Caco-2 (cell line): ENCODE results near the gene KLRF1. TPM values are rescaled to one million over a fixed set of nuclear protein-coding genes. Genes with fewer than 3 reads are reported as not detected.
A peak's percentile ranks its signal among the peaks of the same experiment; 100 is the strongest.
"Not testable (repeated sequence)": the region's sequence is repeated elsewhere in the genome, so short reads cannot be mapped to it uniquely, and the experiment has no call there.

Experiments used
- BruUV-seq: library from RNA; stranded (reverse); fragments of 400-500 nt; replicated peaks from 2 replicates; lab custom pipeline; 2021; lab: Mats Ljungman, UMichigan
- CTCF ChIA-PET: fragments of 300-600 bp; sonication (Branson Sonifier 250); formaldehyde crosslinking; loops from one replicate; lab custom pipeline; 2022; ENCODE audit warnings: antibody characterized with exemption; lab: Charles Lee
- POLR2A ChIA-PET: fragments of 300-600 bp; sonication (Branson Sonifier 250); formaldehyde crosslinking; loops from one replicate; lab custom pipeline; 2022; ENCODE audit warnings: antibody characterized with exemption; lab: Charles Lee
- DNase-seq, 2 experiments: peaks; one replicate each; pipeline versions ENCODE4 v3.0.0 to v3.0.0-alpha.2; 2020 to 2022
- H3K27me3 ChIP-seq: replicated peaks from 2 replicates; pipeline ENCODE4 v1.6.0; 2011; ENCODE audit warnings: low read length; ENCODE audit not compliant: control insufficient read depth, insufficient read depth
- H3K36me3 ChIP-seq: 2 replicates; pipeline ENCODE4 v1.5.1; 2011; ENCODE audit warnings: low read length; ENCODE audit not compliant: control insufficient read depth, insufficient read depth
- H3K4me1 ChIP-seq: fragments of 250-450 bp; sonication (Bioruptor Pico); 2 replicates; pipeline ENCODE4 v1.5.1; 2020; ENCODE audit warnings: mild to moderate bottlenecking
- H3K4me3 ChIP-seq: 2 replicates; pipeline ENCODE4 v1.5.1; 2011; ENCODE audit warnings: low read depth, mild to moderate bottlenecking, control low read depth, low read length
- H3K9me3 ChIP-seq: fragments of 250-450 bp; sonication (Bioruptor Pico); 2 replicates; pipeline ENCODE4 v1.5.1; 2020; ENCODE audit warnings: mild to moderate bottlenecking, moderate library complexity
- H3K27ac Mint-ChIP-seq: one replicate; pipeline ENCODE4 v1.8.0; 2022; ENCODE audit warnings: mixed read lengths; ENCODE audit not compliant: unreplicated experiment
- H3K27me3 Mint-ChIP-seq: one replicate; pipeline ENCODE4 v1.8.0; 2022; ENCODE audit warnings: mixed read lengths; ENCODE audit not compliant: insufficient read depth, unreplicated experiment
- H3K36me3 Mint-ChIP-seq: one replicate; pipeline ENCODE4 v1.8.0; 2022; ENCODE audit warnings: mild to moderate bottlenecking, mixed read lengths; ENCODE audit not compliant: insufficient read depth, unreplicated experiment
- H3K4me1 Mint-ChIP-seq: one replicate; pipeline ENCODE4 v1.8.0; 2022; ENCODE audit warnings: low read depth, mixed read lengths; ENCODE audit not compliant: unreplicated experiment
- H3K4me3 Mint-ChIP-seq: one replicate; pipeline ENCODE4 v1.8.0; 2022; ENCODE audit warnings: mild to moderate bottlenecking, moderate library complexity, mixed read lengths; ENCODE audit not compliant: unreplicated experiment
- H3K9me3 Mint-ChIP-seq: one replicate; pipeline ENCODE4 v1.8.0; 2022; ENCODE audit warnings: mixed read lengths; ENCODE audit not compliant: unreplicated experiment
- intact Hi-C: fragments of 100-400 bp; cut with micrococcal nuclease; formaldehyde crosslinking; loops from one replicate; pipeline ENCODE4 v1.10.0; 2022; ENCODE audit not compliant: unreplicated experiment
- total RNA-seq: library from RNA; stranded (reverse); gene quantifications from 2 replicates; pipeline ENCODE4 v1.2.3, GENCODE V29; 2022
- TF ChIP-seq, protein P1 (sequence below), 2 experiments: fragments of 200-600 bp in 1 of 2; IDR thresholded peaks; 1 replicate in 1 of 2; 2 replicates in 1 of 2; pipeline versions ENCODE4 v1.5.1 to v1.8.0; 2011 to 2022; ENCODE audit warnings: antibody characterized with exemption in 1 of 2, control low read depth in 1 of 2, inconsistent platforms in 1 of 2, low read depth in 1 of 2, low read length in 1 of 2, mild to moderate bottlenecking in 1 of 2, moderate library complexity in 1 of 2; ENCODE audit not compliant: insufficient read depth in 1 of 2, severe bottlenecking in 1 of 2, unreplicated experiment in 1 of 2

Gene KLRF1
- total RNA-seq, 1 experiment from 2014 or later, result not detected

DNA sequence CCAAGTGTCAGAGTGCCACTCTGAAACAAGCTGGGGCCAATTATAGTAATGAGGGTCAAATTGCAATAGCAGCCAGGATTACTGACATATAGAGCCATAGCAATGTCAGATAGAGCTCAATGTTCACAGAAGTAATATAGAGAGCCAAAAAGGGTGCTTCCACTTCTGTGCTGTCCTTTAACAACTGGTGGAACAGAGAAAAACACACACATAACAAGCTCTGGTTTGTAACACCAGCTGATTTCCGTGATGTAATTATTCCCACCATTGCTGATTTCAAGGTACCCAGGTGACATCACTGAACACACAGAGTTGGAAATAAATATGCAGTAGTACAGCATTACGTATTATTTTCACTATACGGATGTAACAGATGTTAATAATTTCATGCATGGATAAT is 44.9 kb downstream of the KLRF1 start:
- Histone ChIP-seq H3K9me3 (no peaks in the 10 kb centered on the region), H3K4me1 (no peaks in the 10 kb centered on the region; the same call in 1 of the 2 replicates), H3K4me3 (no peak overlapping the region), H3K36me3 (no peaks in the 10 kb centered on the region), H3K27me3 (no peaks in the 10 kb centered on the region)
- Mint-ChIP-seq H3K27me3 (peaks cover 8% of the 10 kb centered on the region), H3K4me3 (no peak overlapping the region), H3K27ac (no peak overlapping the region), H3K4me1 (peaks cover 15% of the 10 kb centered on the region), H3K36me3 (no peaks in the 10 kb centered on the region), H3K9me3 (peaks cover 9% of the 10 kb centered on the region)
- ChIA-PET CTCF (interaction anchor here (1.0 kb wide), 1 partner anchor 121 kb away, joined by 3 read pairs; no protein-coding TSS in a partner anchor), POLR2A (no interaction called here)
- TF ChIP-seq, protein P1, sequence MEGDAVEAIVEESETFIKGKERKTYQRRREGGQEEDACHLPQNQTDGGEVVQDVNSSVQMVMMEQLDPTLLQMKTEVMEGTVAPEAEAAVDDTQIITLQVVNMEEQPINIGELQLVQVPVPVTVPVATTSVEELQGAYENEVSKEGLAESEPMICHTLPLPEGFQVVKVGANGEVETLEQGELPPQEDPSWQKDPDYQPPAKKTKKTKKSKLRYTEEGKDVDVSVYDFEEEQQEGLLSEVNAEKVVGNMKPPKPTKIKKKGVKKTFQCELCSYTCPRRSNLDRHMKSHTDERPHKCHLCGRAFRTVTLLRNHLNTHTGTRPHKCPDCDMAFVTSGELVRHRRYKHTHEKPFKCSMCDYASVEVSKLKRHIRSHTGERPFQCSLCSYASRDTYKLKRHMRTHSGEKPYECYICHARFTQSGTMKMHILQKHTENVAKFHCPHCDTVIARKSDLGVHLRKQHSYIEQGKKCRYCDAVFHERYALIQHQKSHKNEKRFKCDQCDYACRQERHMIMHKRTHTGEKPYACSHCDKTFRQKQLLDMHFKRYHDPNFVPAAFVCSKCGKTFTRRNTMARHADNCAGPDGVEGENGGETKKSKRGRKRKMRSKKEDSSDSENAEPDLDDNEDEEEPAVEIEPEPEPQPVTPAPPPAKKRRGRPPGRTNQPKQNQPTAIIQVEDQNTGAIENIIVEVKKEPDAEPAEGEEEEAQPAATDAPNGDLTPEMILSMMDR (IDR thresholded peaks at IDR 0.05; ENCODE audit: insufficient read depth in 1 of 2, low read depth in 1 of 2, low read length in 1 of 2, severe bottlenecking in 1 of 2, unreplicated experiment in 1 of 2), result no peak
- no peak for DNase-seq
- intact Hi-C loops, result no loop called here
- BruUV-seq, result no TSS peak

GRCh38 chr12:9872742-9873141 is 45.5 kb downstream of the KLRF1 start:
- CTCF ChIA-PET, result interaction anchor here (1.0 kb wide), 1 partner anchor 122 kb away, joined by 3 read pairs; no protein-coding TSS in a partner anchor
- intact Hi-C loops, result no loop called here

DNA sequence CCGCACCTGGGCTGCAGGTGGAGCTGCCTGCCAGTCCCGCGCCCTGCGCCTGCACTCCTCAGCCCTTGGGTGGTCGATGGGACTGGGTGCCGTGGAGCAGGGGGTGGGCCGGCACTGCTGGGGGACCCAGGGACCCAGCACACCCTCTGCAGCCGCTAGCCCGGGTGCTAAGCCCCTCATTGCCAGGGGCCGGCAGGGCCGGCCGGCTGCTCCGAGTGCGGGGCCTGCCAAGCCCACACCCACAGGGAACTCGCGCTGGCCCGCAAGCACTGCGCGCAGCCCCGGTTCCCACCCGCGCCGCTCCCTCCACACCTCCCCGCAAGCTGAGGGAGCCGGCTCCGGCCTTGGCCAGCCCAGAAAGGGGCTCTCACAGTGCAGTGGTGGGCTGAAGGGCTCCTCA is 48.8 kb downstream of the KLRF1 start:
- H3K9me3 Mint-ChIP-seq, H3K36me3 Mint-ChIP-seq, H3K27me3 ChIP-seq, CTCF ChIA-PET, H3K4me3 Mint-ChIP-seq, BruUV-seq, DNase-seq, H3K4me1 ChIP-seq, H3K27ac Mint-ChIP-seq, POLR2A ChIA-PET, intact Hi-C loops, H3K4me3 ChIP-seq, H3K4me1 Mint-ChIP-seq, H3K9me3 ChIP-seq, H3K36me3 ChIP-seq: not testable (repeated sequence)
- peaks cover 16% of the 10 kb centered on the region for H3K27me3 Mint-ChIP-seq

More at GRCh38 chr12:9872742-9873141, 45.5 kb downstream of the KLRF1 start:
- peaks cover 9% of the 10 kb centered on the region for H3K9me3 Mint-ChIP-seq
- H3K4me3 Mint-ChIP-seq, result no peak overlapping the region
- DNase-seq, result peak in 1 of 2 experiments; percentile 40
- no peaks in the 10 kb centered on the region for H3K27me3 ChIP-seq
- H3K36me3 ChIP-seq, result no peaks in the 10 kb centered on the region
- H3K36me3 Mint-ChIP-seq, result no peaks in the 10 kb centered on the region
- BruUV-seq, result no TSS peak
- H3K4me3 ChIP-seq, result no peak overlapping the region
- TF ChIP-seq, protein P1 (IDR thresholded peaks at IDR 0.05; ENCODE audit: insufficient read depth in 1 of 2, low read depth in 1 of 2, low read length in 1 of 2, severe bottlenecking in 1 of 2, unreplicated experiment in 1 of 2), result no peak
- peaks cover 8% of the 10 kb centered on the region for H3K27me3 Mint-ChIP-seq
- POLR2A ChIA-PET, result no interaction called here
- H3K27ac Mint-ChIP-seq, result no peak overlapping the region
- no peaks in the 10 kb centered on the region for H3K9me3 ChIP-seq
- H3K4me1 Mint-ChIP-seq, result peaks cover 15% of the 10 kb centered on the region
- no peaks in the 10 kb centered on the region; the same call in 1 of the 2 replicates for H3K4me1 ChIP-seq
